PC-3 (cell line): ENCODE results near the gene NDUFAB1. TPM values are rescaled to one million over a fixed set of nuclear protein-coding genes. Genes with fewer than 3 reads are reported as not detected.

Experiments
- ATAC-seq: fragments of 200-7000 bp; cut with Tn5 transposase; 2 replicates; pipeline ENCODE4 v1.9.1; 2020; ENCODE audit warnings: mild to moderate bottlenecking, moderate library complexity
- BruUV-seq: library from RNA; stranded (reverse); fragments of 400-500 nt; replicated peaks from 2 replicates; lab custom pipeline; 2021; lab: Mats Ljungman, UMichigan
- CTCF ChIA-PET: fragments of 300-600 bp; sonication (Branson Sonifier 250); formaldehyde crosslinking; loops from one replicate; lab custom pipeline; 2022; ENCODE audit warnings: antibody characterized with exemption; lab: Charles Lee
- POLR2A ChIA-PET: fragments of 300-600 bp; sonication (Branson Sonifier 250); formaldehyde crosslinking; loops from one replicate; lab custom pipeline; 2022; ENCODE audit warnings: antibody characterized with exemption; ENCODE audit not compliant: unreplicated experiment; lab: Charles Lee
- DNase-seq: peaks from one replicate; pipeline ENCODE4 v3.0.0-alpha.2; 2015
- H2AFZ ChIP-seq: fragments of 300-600 bp; sonication (generic); 2 replicates; pipeline ENCODE4 v1.6.0; 2016; ENCODE audit warnings: antibody characterized with exemption, low read length
- H3F3A ChIP-seq: fragments of 300-600 bp; sonication (generic); one replicate; pipeline ENCODE4 v1.6.0; 2017; ENCODE audit warnings: antibody characterized with exemption, low read length, control low read depth, mild to moderate bottlenecking; ENCODE audit not compliant: unreplicated experiment
- H3K27ac ChIP-seq: fragments of 300-600 bp; sonication (generic); 2 replicates; pipeline ENCODE4 v1.5.1; 2016; ENCODE audit warnings: mild to moderate bottlenecking, low read length
- H3K27me3 ChIP-seq: fragments of 300-600 bp; sonication (generic); 2 replicates; pipeline ENCODE4 v1.6.1; 2016; ENCODE audit warnings: low read length, mixed read lengths
- H3K36me3 ChIP-seq: fragments of 300-600 bp; sonication (generic); 2 replicates; pipeline ENCODE4 v1.6.1; 2016; ENCODE audit warnings: low read depth, mixed run types, low read length, mixed read lengths
- H3K4me1 ChIP-seq: fragments of 300-600 bp; sonication (generic); 2 replicates; pipeline ENCODE4 v1.5.1; 2016; ENCODE audit warnings: low read length; ENCODE audit not compliant: insufficient read depth
- H3K4me2 ChIP-seq: fragments of 300-600 bp; sonication (generic); 2 replicates; pipeline ENCODE4 v1.6.0; 2016; ENCODE audit warnings: low read length
- H3K4me3 ChIP-seq: fragments of 300-600 bp; sonication (generic); 2 replicates; pipeline ENCODE4 v1.5.1; 2016; ENCODE audit warnings: mild to moderate bottlenecking, low read length, mixed read lengths
- H3K79me2 ChIP-seq: fragments of 300-600 bp; sonication (generic); 2 replicates; pipeline ENCODE4 v1.6.1; 2017; ENCODE audit warnings: low read length, mixed read lengths
- H3K9ac ChIP-seq: fragments of 300-600 bp; sonication (generic); 2 replicates; pipeline ENCODE4 v1.6.0; 2016; ENCODE audit warnings: mild to moderate bottlenecking, low read length
- H3K9me2 ChIP-seq: fragments of 300-600 bp; sonication (generic); replicated peaks from 2 replicates; pipeline ENCODE4 v1.6.1; 2016; ENCODE audit warnings: mixed run types, low read length, mixed read lengths
- H3K9me3 ChIP-seq: fragments of 300-600 bp; sonication (generic); 2 replicates; pipeline ENCODE4 v1.6.1; 2016; ENCODE audit warnings: low read length, mixed read lengths
- H4K20me1 ChIP-seq: fragments of 300-600 bp; sonication (generic); 2 replicates; pipeline ENCODE4 v1.6.1; 2016; ENCODE audit warnings: low read length, mixed read lengths
- CTCF ChIP-seq: fragments of 300-600 bp; sonication (generic); conservative IDR thresholded peaks from 2 replicates; pipeline ENCODE4 v1.5.1; 2017; ENCODE audit warnings: antibody characterized with exemption, low read depth, mild to moderate bottlenecking, low read length
- EZH2 ChIP-seq: fragments of 300-600 bp; sonication (generic); IDR thresholded peaks from one replicate; pipeline ENCODE4 v1.6.1; 2017; ENCODE audit warnings: antibody characterized with exemption, mild to moderate bottlenecking, low read length; ENCODE audit not compliant: unreplicated experiment
- EZH2phosphoT487 ChIP-seq: fragments of 300-600 bp; sonication (generic); IDR thresholded peaks from 2 replicates; pipeline ENCODE4 v1.6.1; 2018; ENCODE audit warnings: mild to moderate bottlenecking, antibody characterized with exemption, low read length, borderline replicate concordance
- intact Hi-C: fragments of 100-400 bp; cut with micrococcal nuclease; formaldehyde crosslinking; loops from 2 replicates; pipeline ENCODE4 v1.9.0; 2023
- total RNA-seq: library from RNA; depleted of rRNA; stranded (reverse); fragments of >200 nt; gene quantifications from 2 replicates; pipeline ENCODE4 v1.2.3, GENCODE V29; 2014

The NDUFAB1 gene
- total RNA-seq, 1 experiment from 2014 or later = 228 TPM

- ATAC-seq = no peak
- no peak for TF ChIP-seq EZH2phosphoT487
- no peak for TF ChIP-seq CTCF
- TF ChIP-seq EZH2 = no peak
- ChIA-PET CTCF (no interaction called here), POLR2A (no interaction called here)
- peaks cover 3% of the 10 kb centered on the region; the same call in 1 of the 2 replicates for H3K4me1 ChIP-seq
- H3K79me2 ChIP-seq = peaks cover 66% of the 10 kb centered on the region
- H3K9me3 ChIP-seq = no peaks in the 10 kb centered on the region
- no peaks in the 10 kb centered on the region for H3K27me3 ChIP-seq
- no TSS peak for BruUV-seq
- H2AFZ ChIP-seq = no peak overlapping the region
- H3F3A ChIP-seq = no peaks in the 10 kb centered on the region
- peaks cover 16% of the 10 kb centered on the region; the same call in 1 of the 2 replicates for H4K20me1 ChIP-seq
- H3K36me3 ChIP-seq = peaks cover 19% of the 10 kb centered on the region
- H3K9me2 ChIP-seq = no peaks in the 10 kb centered on the region
- DNase-seq = no peak
- peak overlapping the region; percentile 98; the same call in 1 of the 2 replicates for H3K4me2 ChIP-seq
- H3K27ac ChIP-seq = no peak overlapping the region
- no peak overlapping the region for H3K4me3 ChIP-seq
- intact Hi-C loops = no loop called here
- no peak overlapping the region for H3K9ac ChIP-seq
Observed at GRCh38 chr16:23594186-23594585, 1.9 kb downstream of the NDUFAB1 start.

GRCh38 chr16:23590181-23590580, 5.9 kb downstream of the NDUFAB1 start:
- intact Hi-C loops = no loop called here
- H3K4me2 ChIP-seq = no peak overlapping the region
- no peaks in the 10 kb centered on the region for H3F3A ChIP-seq
- CTCF ChIA-PET = no interaction called here
- peaks cover 3% of the 10 kb centered on the region; the same call in 1 of the 2 replicates for H3K4me1 ChIP-seq
- H3K9me3 ChIP-seq = no peaks in the 10 kb centered on the region
- no peak overlapping the region for H2AFZ ChIP-seq
- POLR2A ChIA-PET = no interaction called here
- peaks cover 23% of the 10 kb centered on the region; the same call in 1 of the 2 replicates for H3K36me3 ChIP-seq
- H3K9me2 ChIP-seq = no peaks in the 10 kb centered on the region
- peaks cover 77% of the 10 kb centered on the region for H3K79me2 ChIP-seq
- no peak for ATAC-seq
- no peak overlapping the region for H3K27ac ChIP-seq
- TF ChIP-seq EZH2phosphoT487 (no peak), EZH2 (no peak), CTCF (no peak)
- H4K20me1 ChIP-seq = peaks cover 14% of the 10 kb centered on the region; the same call in 1 of the 2 replicates
- no peak overlapping the region for H3K9ac ChIP-seq
- H3K27me3 ChIP-seq = no peaks in the 10 kb centered on the region
- no peak for DNase-seq
- BruUV-seq = no TSS peak
- H3K4me3 ChIP-seq = no peak overlapping the region

- Histone ChIP-seq H4K20me1 (peaks cover 6% of the 10 kb centered on the region; the same call in 1 of the 2 replicates), H3K9me3 (no peaks in the 10 kb centered on the region), H3K36me3 (peaks cover 31% of the 10 kb centered on the region), H3K9me2 (no peaks in the 10 kb centered on the region), H3K4me3 (no peak overlapping the region), H3K4me1 (no peaks in the 10 kb centered on the region), H3K27me3 (no peaks in the 10 kb centered on the region), H2AFZ (no peak overlapping the region), H3K9ac (no peak overlapping the region), H3K27ac (no peak overlapping the region), H3K4me2 (no peak overlapping the region), H3F3A (no peaks in the 10 kb centered on the region), H3K79me2 (peaks cover 54% of the 10 kb centered on the region)
- DNase-seq (peak; percentile 8), ATAC-seq (no peak)
- no TSS peak for BruUV-seq
- CTCF ChIA-PET = no interaction called here
- no peak for TF ChIP-seq EZH2
- no peak for TF ChIP-seq EZH2phosphoT487
- no peak for TF ChIP-seq CTCF
- POLR2A ChIA-PET = no interaction called here
- intact Hi-C loops = no loop called here
Observed at GRCh38 chr16:23587726-23588125, 8.4 kb downstream of the NDUFAB1 start.
